Chondrocyte (in vitro differentiated cells): ENCODE measurements around the gene NECAB3. TPM values are rescaled to one million over a fixed set of nuclear protein-coding genes. Genes with fewer than 3 reads are reported as not detected.

Source experiments
- DNase-seq: peaks from one replicate; pipeline ENCODE4 v3.0.0; 2021; ENCODE audit warnings: mixed read lengths, low spot score
- H3K27ac Mint-ChIP-seq: one replicate; pipeline ENCODE4 v1.8.0; 2021; ENCODE audit warnings: mild to moderate bottlenecking, moderate library complexity, mixed read lengths; ENCODE audit not compliant: unreplicated experiment
- H3K27me3 Mint-ChIP-seq: 2 replicates; pipeline ENCODE4 v1.8.0; 2021; ENCODE audit warnings: low read depth, mixed read lengths
- H3K36me3 Mint-ChIP-seq: 2 replicates; pipeline ENCODE4 v1.8.0; 2021; ENCODE audit warnings: low read depth, mixed read lengths
- H3K4me1 Mint-ChIP-seq: 2 replicates; pipeline ENCODE4 v1.8.0; 2021; ENCODE audit warnings: low read depth, mild to moderate bottlenecking, mixed read lengths
- H3K4me3 Mint-ChIP-seq: one replicate; pipeline ENCODE4 v1.8.0; 2021; ENCODE audit warnings: mild to moderate bottlenecking, moderate library complexity, mixed read lengths; ENCODE audit not compliant: unreplicated experiment
- H3K9me3 Mint-ChIP-seq: 2 replicates; pipeline ENCODE4 v1.8.0; 2021; ENCODE audit warnings: low read depth, mixed read lengths
- CTCF ChIP-seq: fragments of 200-600 bp; sonication (generic); IDR thresholded peaks from 2 replicates; pipeline ENCODE4 v1.5.0; 2021; ENCODE audit warnings: antibody characterized with exemption, mild to moderate bottlenecking, moderate library complexity
- total RNA-seq: library from RNA; stranded (reverse); gene quantifications from 3 replicates; pipeline ENCODE4 v1.2.1, GENCODE V29; 2021

NECAB3 gene
- total RNA-seq, 1 donor from 2014 or later, result 32.5 TPM

GRCh38 chr20:33709398-33709797, 35.2 kb upstream of the NECAB3 start:
- no peak overlapping the region for H3K27ac Mint-ChIP-seq
- H3K36me3 Mint-ChIP-seq, result peaks cover 5% of the 10 kb centered on the region
- no peaks in the 10 kb centered on the region for H3K27me3 Mint-ChIP-seq
- no peak overlapping the region for H3K4me3 Mint-ChIP-seq
- no peak for DNase-seq
- no peak for TF ChIP-seq CTCF
- no peaks in the 10 kb centered on the region for H3K9me3 Mint-ChIP-seq
- H3K4me1 Mint-ChIP-seq, result no peaks in the 10 kb centered on the region

- TF ChIP-seq CTCF, result no peak
- peaks cover 2% of the 10 kb centered on the region for H3K36me3 Mint-ChIP-seq
- no peak overlapping the region for H3K4me3 Mint-ChIP-seq
- H3K27me3 Mint-ChIP-seq, result no peaks in the 10 kb centered on the region
- no peaks in the 10 kb centered on the region for H3K4me1 Mint-ChIP-seq
- no peaks in the 10 kb centered on the region for H3K9me3 Mint-ChIP-seq
- DNase-seq, result no peak
- H3K27ac Mint-ChIP-seq, result no peak overlapping the region
Measured at GRCh38 chr20:33707668-33708067, 33.4 kb upstream of the NECAB3 start.

GRCh38 chr20:33704197-33704924, 30.1 kb upstream of the NECAB3 start:
- H3K27me3 Mint-ChIP-seq, result no peaks in the 10 kb centered on the region
- DNase-seq, result no peak
- TF ChIP-seq CTCF, result no peak
- no peaks in the 10 kb centered on the region for H3K9me3 Mint-ChIP-seq
- no peaks in the 10 kb centered on the region for H3K36me3 Mint-ChIP-seq
- H3K4me3 Mint-ChIP-seq, result no peak overlapping the region
- no peaks in the 10 kb centered on the region for H3K4me1 Mint-ChIP-seq
- no peak overlapping the region for H3K27ac Mint-ChIP-seq

- H3K27ac Mint-ChIP-seq, result no peak overlapping the region
- no peak for TF ChIP-seq CTCF
Measured at GRCh38 chr20:33703498-33704137, 29.4 kb upstream of the NECAB3 start.

GRCh38 chr20:33702861-33703260, 28.6 kb upstream of the NECAB3 start:
- DNase-seq, result no peak
- Mint-ChIP-seq H3K9me3 (no peaks in the 10 kb centered on the region), H3K4me1 (no peaks in the 10 kb centered on the region), H3K27me3 (no peaks in the 10 kb centered on the region), H3K27ac (no peak overlapping the region), H3K36me3 (no peaks in the 10 kb centered on the region), H3K4me3 (no peak overlapping the region)
- no peak for TF ChIP-seq CTCF

More at GRCh38 chr20:33703498-33704137, 29.4 kb upstream of the NECAB3 start:
- H3K9me3 Mint-ChIP-seq, result no peaks in the 10 kb centered on the region
- DNase-seq, result no peak
- H3K4me3 Mint-ChIP-seq, result no peak overlapping the region
- no peaks in the 10 kb centered on the region for H3K27me3 Mint-ChIP-seq
- H3K36me3 Mint-ChIP-seq, result no peaks in the 10 kb centered on the region
- no peaks in the 10 kb centered on the region for H3K4me1 Mint-ChIP-seq
